Skeletal muscle tissue (tissue), 4 donors: ENCODE results near the gene HSPB9. TPM values are rescaled to one million over a fixed set of nuclear protein-coding genes. Genes with fewer than 3 reads are reported as not detected.
"Not testable (repeated sequence)": the region's sequence is repeated elsewhere in the genome, so short reads cannot be mapped to it uniquely, and the experiment has no call there.

Source experiments
- H3K27ac ChIP-seq: one replicate; pipeline ENCODE4 v1.7.0; 2013; ENCODE audit warnings: mild to moderate bottlenecking, low read depth, low read length, inconsistent platforms
- H3K27me3 ChIP-seq, 3 donors: one replicate each; pipeline ENCODE4 v1.7.0; 2013; ENCODE audit warnings: low read length in 3 of 3; ENCODE audit not compliant: control insufficient read depth in 3 of 3, insufficient read depth in 3 of 3
- H3K36me3 ChIP-seq, 3 donors: one replicate each; pipeline ENCODE4 v1.7.0; 2013; ENCODE audit warnings: low read length in 3 of 3; ENCODE audit not compliant: control insufficient read depth in 3 of 3, insufficient read depth in 3 of 3
- H3K4me1 ChIP-seq, 3 donors: one replicate each; pipeline ENCODE4 v1.7.0; 2013; ENCODE audit warnings: low read length in 3 of 3, mild to moderate bottlenecking in 3 of 3; ENCODE audit not compliant: control insufficient read depth in 3 of 3, insufficient read depth in 3 of 3
- H3K4me3 ChIP-seq, 3 donors: one replicate each; pipeline ENCODE4 v1.7.0; 2013; ENCODE audit warnings: low read length in 3 of 3
- H3K9ac ChIP-seq, 3 donors: one replicate each; pipeline ENCODE4 v1.7.0; 2013; ENCODE audit warnings: low read length in 3 of 3, mild to moderate bottlenecking in 3 of 3, moderate library complexity in 2 of 3, low read depth in 1 of 3
- H3K9me3 ChIP-seq, 3 donors: one replicate each; pipeline ENCODE4 v1.7.0; 2013; ENCODE audit warnings: low read length in 3 of 3; ENCODE audit not compliant: control insufficient read depth in 3 of 3
- total RNA-seq: library from RNA; depleted of rRNA; stranded (reverse); fragments of >200 nt; gene quantifications from one replicate; pipeline ENCODE4 v1.2.3, GENCODE V29; 2014
- donor health status: Osteomylitis.

Gene HSPB9
- total RNA-seq, 1 donor from 2014 or later, result not detected

GRCh38 chr17:42131232-42131631 lies 8.6 kb downstream of the HSPB9 start:
- H3K4me1 ChIP-seq, result peaks cover 52 to 77% (median 76%) of the 10 kb centered on the region in 3 donors

DNA sequence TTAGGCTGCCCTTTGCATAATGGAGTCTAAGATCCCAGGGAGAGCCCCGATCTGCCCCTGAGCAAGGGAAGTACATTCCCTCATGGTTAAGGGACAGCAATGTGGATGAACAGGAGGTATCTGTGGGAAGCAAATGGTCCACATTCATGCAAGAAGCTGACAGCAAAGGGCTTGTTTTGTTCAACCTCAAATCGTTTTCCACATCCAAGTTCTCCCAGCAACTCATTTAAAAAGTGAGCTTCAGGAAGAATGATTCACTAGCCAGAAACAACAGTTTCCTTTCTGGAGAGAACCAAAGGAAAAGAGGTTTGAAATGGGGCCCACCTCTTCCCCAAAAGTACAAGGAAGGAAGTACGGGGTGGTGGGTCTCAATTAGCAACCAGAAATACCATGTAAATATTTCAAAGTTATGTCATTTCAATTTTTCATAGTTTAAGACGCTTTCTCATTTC lies 9.4 kb downstream of the HSPB9 start:
- Histone ChIP-seq H3K4me3 (no peak overlapping the region), H3K9me3 (no peaks in the 10 kb centered on the region), H3K36me3 (peaks cover 33 to 37% (median 34%) of the 10 kb centered on the region in 3 donors), H3K27ac (peak overlapping the region; percentile 74), H3K4me1 (peaks cover 58 to 84% (median 82%) of the 10 kb centered on the region in 3 donors), H3K27me3 (no peaks in the 10 kb centered on the region), H3K9ac (peak overlapping the region in 1 of 3 donors; percentile 63)

More at GRCh38 chr17:42131232-42131631, 8.6 kb downstream of the HSPB9 start:
- peak overlapping the region; percentile 74 for H3K27ac ChIP-seq
- H3K27me3 ChIP-seq, result no peaks in the 10 kb centered on the region
- no peak overlapping the region for H3K4me3 ChIP-seq
- H3K9ac ChIP-seq, result no peak overlapping the region
- H3K9me3 ChIP-seq, result no peaks in the 10 kb centered on the region
- peaks cover 38 to 42% (median 40%) of the 10 kb centered on the region in 3 donors for H3K36me3 ChIP-seq

- Histone ChIP-seq H3K4me3 (peak overlapping the region; percentile 13 to 46 (median 18)), H3K36me3 (peaks cover 25 to 28% (median 25%) of the 10 kb centered on the region in 3 donors)
Observed at GRCh38 chr17:42132941-42133340, 10.3 kb downstream of the HSPB9 start.

GRCh38 chr17:42133461-42134041 lies 10.9 kb downstream of the HSPB9 start:
- H3K36me3 ChIP-seq, result peaks cover 19 to 22% (median 19%) of the 10 kb centered on the region in 3 donors
- H3K27ac ChIP-seq, result peak overlapping the region; percentile 74
- H3K9me3 ChIP-seq, result no peaks in the 10 kb centered on the region
- H3K27me3 ChIP-seq, result no peaks in the 10 kb centered on the region
- peak overlapping the region; percentile 24 to 63 (median 59) for H3K9ac ChIP-seq
- peaks cover 63 to 88% (median 88%) of the 10 kb centered on the region in 3 donors for H3K4me1 ChIP-seq
- peak overlapping the region in 1 of 3 donors; percentile 31 for H3K4me3 ChIP-seq

More at GRCh38 chr17:42132941-42133340, 10.3 kb downstream of the HSPB9 start:
- no peaks in the 10 kb centered on the region for H3K9me3 ChIP-seq
- H3K27me3 ChIP-seq, result no peaks in the 10 kb centered on the region
- H3K27ac ChIP-seq, result peak overlapping the region; percentile 74
- H3K9ac ChIP-seq, result peak overlapping the region in 2 of 3 donors; percentile 59 to 63
- H3K4me1 ChIP-seq, result peaks cover 58 to 84% (median 83%) of the 10 kb centered on the region in 3 donors

- H3K9ac ChIP-seq, result no peak overlapping the region
- no peaks in the 10 kb centered on the region for H3K9me3 ChIP-seq
- H3K4me3 ChIP-seq, result no peak overlapping the region
- H3K4me1 ChIP-seq, result peaks cover 69 to 88% (median 87%) of the 10 kb centered on the region in 3 donors
- no peaks in the 10 kb centered on the region for H3K27me3 ChIP-seq
- peak overlapping the region; percentile 43 for H3K27ac ChIP-seq
- H3K36me3 ChIP-seq, result peaks cover 4 to 6% (median 5%) of the 10 kb centered on the region in 3 donors
Observed at GRCh38 chr17:42135151-42135550, 12.5 kb downstream of the HSPB9 start.

DNA sequence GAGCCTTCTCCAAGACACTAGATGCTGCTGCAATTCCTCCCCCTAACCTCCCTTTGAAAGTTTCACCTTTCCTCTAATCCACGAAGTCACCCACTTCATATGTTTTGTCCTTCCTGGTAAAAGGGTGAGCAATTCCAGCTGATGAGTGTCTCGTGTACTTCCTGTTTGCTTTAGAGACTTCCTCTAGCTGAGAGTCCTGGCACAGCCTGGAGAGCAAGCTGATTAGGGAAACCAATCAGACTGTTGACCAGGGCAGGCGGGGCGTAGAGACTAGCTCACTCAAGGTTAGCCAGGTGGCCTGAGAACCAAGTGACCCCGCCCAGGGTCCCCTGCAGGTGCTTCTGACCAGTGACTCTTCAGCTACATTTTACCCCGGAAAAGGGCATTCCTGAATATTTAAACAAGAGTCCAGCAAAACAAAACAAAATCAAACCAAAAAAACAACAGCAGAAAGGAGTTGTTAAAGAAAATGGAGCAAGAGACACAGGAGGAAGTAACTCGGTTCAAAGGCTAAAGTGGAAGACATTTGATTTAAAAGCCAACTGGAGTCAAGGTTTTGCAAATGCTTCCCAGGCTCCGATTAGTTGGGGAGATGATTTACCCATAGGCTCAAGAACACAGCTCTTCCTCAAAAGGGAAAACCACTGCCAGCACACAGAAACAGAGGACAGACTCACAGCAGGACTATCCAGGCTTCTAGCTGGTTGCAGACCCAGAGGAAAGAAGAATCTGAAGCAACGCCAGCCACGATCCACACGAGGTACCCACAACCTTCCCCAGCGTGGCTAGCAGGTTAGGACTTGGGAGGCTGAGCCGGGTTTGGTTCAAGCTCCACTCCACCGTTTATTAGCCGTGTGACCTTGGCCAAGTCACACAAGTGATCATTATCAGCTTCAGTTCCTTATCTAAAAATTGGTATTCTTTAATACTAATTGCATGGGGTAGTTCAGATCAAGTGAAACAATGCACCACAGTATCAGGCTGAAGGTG lies 13.4 kb downstream of the HSPB9 start:
- Histone ChIP-seq H3K9ac (peak overlapping the region in 1 of 3 donors; percentile 59), H3K4me1 (peaks cover 63 to 86% (median 82%) of the 10 kb centered on the region in 3 donors), H3K36me3 (peaks cover 0 to 4% (median 2%) of the 10 kb centered on the region in 3 donors), H3K27me3 (no peaks in the 10 kb centered on the region), H3K27ac (peak overlapping the region; percentile 43), H3K4me3 (peak overlapping the region in 1 of 3 donors; percentile 46), H3K9me3 (no peaks in the 10 kb centered on the region)

- peak overlapping the region in 1 of 3 donors; percentile 46 for H3K4me3 ChIP-seq
- H3K4me1 ChIP-seq, result peaks cover 63 to 86% (median 82%) of the 10 kb centered on the region in 3 donors
- H3K27ac ChIP-seq, result peak overlapping the region; percentile 43
- no peak overlapping the region for H3K9ac ChIP-seq
- no peaks in the 10 kb centered on the region for H3K9me3 ChIP-seq
- peaks cover 0 to 6% (median 2%) of the 10 kb centered on the region in 3 donors for H3K36me3 ChIP-seq
- no peaks in the 10 kb centered on the region for H3K27me3 ChIP-seq
Observed at GRCh38 chr17:42136654-42137051, 14.0 kb downstream of the HSPB9 start.

DNA sequence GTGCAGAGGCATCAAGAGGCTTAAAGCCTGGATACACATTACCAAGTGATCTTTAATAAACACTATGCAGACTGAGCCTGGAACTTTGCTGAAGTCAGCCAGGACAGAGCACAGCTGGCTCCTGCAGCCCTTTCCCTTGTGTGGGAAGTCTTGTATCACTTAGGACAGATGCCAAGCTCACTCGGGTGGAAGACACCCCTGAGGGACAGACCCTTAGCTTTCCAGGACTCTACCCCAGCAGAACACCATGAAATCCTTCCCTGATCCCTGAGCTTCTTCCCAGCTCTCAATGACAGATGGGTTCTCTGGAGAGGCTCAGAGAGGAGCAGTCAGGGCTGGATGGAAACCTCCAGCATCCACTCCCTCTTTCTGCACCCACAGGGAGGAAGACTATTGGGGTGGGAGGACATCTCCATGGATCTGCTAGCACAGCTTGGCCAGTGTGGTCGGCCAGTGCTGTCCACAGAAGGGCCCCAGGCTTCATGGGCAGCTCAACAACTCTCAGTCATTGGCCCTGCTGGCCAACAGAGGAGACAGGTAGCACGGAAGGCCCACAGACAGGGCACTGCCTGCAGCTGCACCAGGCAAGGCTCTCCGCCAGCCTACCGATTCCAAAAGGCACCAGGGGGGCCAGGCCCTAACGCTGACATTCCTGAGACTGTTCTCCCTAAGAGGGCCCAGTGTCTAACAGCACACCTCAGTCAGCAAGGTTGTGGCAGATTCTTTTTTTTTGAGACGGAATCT lies 16.3 kb downstream of the HSPB9 start:
- Histone ChIP-seq H3K27ac (no peak overlapping the region), H3K4me3 (peak overlapping the region in 1 of 3 donors; percentile 22), H3K27me3 (no peaks in the 10 kb centered on the region), H3K9ac (peak overlapping the region in 2 of 3 donors; percentile 5 to 64), H3K9me3 (no peaks in the 10 kb centered on the region), H3K36me3 (peaks cover 0 to 6% (median 2%) of the 10 kb centered on the region in 3 donors), H3K4me1 (peaks cover 65 to 86% (median 78%) of the 10 kb centered on the region in 3 donors)

DNA sequence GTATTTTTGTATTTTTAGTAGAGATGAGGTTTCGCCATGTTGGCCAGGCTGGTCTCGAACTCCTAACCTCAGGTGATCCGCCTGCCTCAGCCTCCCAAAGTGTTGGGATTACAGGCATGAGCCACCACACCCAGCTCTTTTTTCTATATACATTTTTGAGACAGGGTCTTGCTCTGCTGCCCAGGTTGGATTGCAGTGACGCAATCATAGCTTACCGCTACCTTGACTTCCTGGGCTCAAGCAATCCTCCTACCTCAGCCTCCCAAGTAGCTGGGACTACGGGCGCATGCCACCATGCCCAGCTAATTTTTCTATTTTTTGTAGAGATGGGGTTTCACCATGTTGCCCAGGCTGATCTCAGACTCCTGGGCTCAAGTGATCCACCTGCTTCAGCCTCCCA lies 18.1 kb downstream of the HSPB9 start:
- H3K4me3 ChIP-seq, H3K9me3 ChIP-seq, H3K36me3 ChIP-seq, H3K9ac ChIP-seq, H3K27me3 ChIP-seq: not testable (repeated sequence)
- Histone ChIP-seq H3K27ac (peak overlapping the region; percentile 93), H3K4me1 (peaks cover 60 to 75% (median 62%) of the 10 kb centered on the region in 3 donors)
